OCI-M1 (cell line): Measurements from ENCODE around the gene RMDN2.
"Not testable (repeated sequence)": the region's sequence is repeated elsewhere in the genome, so short reads cannot be mapped to it uniquely, and the experiment has no call there.

Source experiments
- DNase-seq: peaks from one replicate; lab custom pipeline; 2025; lab: John Stamatoyannopoulos, UW

The RMDN2 gene

DNA sequence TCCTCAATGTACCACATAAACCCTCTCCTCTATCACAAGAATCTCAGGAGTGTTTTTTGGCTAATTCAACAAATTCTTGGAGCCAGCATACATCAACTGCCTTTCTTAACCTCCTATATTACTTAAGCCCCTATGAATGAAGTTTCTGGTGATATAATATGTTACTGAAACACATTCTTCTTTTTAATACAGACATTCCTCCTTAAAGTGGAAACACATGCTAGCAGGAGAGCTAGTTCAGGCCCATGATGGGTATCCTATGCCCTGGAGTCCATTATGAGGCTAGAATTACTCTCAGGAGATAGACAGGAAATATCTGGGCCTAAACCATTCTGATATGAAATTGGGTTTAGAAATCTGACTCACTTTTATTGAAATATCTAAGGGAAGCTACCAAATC, 26.6 kb upstream of the RMDN2 start:
- DNase-seq: no peak

DNA sequence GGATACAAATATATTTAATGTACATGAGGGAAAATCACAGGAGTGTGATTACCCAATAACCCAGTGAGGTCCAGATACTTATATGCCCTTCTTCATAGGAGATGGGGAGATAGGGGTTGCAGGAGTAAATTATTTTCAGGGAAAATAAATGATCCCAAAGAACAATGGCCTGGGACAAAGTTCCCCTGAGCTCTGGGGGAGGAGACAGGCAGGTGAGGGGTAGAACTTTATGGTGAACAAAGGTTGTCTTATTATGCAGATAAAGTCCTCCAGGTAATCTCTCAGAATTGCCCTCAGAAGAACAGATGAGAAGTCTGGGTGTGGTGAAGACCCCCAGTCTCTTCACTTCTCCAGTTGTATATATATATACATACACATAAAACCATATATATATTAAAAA, 22.1 kb upstream of the RMDN2 start:
- DNase-seq: no peak

DNA sequence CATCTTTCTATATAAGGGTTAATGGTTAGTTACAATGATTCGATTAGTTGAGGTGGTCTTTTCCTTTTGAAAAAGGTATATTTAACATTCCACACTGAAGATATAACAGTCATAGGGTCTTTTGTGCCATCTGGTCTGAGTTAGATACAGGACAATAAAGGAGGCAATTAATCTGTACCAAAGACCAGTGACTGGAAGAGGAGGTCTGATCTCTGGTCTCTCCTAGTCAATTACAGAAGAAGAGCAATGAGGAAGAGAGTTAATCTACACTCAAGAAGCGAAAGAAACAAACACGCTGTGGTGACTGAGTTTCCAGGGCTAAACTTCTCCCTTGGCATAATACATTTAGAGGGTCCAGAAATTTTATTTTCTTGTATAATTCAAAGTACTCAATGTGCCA, 20.7 kb upstream of the RMDN2 start:
- DNase-seq: no peak

DNA sequence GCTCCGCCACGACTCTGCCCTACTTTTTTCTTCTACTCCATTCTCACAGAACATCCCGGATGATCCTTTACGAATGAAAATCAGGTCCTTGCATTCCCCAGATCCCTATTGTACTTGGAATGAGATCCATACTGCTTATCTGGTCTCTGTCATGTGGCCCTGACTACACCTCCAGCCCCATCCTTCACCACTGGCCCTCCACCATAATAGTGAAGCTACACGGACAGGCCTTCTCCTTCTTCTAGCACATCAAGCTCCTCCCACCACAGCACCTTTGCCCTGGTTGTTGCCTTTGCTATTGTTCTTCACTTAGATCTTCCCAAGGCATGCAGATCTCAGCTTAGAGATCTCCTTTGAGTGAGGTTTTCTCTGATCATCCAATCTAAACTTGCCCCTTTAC, 20.1 kb upstream of the RMDN2 start:
- DNase-seq: no peak

DNA sequence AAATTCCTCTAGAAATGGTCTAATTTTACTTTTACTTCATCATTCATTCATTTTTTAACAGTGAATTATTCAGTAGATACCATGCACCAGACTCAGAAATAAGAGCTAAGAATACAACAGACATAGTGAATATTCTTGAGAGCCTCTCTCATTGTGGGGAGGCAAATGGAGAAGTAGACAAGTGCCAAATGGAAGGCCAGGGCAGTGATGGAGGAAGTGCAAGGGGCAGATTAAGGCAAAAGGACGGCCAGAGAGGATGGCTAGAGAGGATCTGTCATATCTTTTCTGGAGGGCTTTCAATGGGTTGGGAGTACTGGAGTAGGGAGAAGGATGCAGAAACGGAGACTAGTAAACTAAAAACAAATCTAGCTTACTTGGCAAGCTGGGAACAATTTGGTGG, 19.0 kb upstream of the RMDN2 start:
- DNase-seq: peak; percentile 25

DNA sequence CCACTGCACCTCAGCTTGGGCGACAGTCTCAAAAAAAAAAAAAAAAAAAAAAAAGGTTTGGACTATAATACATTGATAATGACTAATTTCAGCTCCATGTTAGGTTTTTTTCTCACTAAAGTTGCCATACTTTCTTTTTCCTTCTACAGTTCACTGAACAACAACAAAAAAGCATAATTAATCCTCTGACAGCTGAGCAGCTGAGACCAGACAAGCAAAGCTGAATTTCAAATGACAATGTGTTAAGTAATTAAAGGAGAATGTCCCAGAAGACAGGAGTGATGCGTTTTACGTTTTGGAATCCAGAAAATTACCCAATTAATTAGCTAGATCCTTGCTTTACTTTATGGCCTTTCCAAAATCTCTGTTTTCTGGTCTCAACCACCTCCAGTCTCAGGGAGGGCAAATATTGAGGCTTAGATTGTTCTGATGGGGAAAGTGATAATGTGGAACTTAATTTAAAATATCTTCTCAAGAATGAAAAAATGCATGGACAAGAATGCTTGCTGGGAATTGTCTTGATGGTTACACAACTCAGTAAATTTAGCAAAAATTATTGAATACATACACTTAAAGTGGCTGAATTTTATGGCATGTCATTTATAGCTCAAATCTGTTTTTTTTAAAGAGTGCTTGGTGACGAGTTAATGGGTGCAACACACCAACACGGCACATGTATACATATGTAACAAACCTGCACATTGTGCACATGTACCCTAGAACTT, 17.4 kb upstream of the RMDN2 start:
- no peak for DNase-seq

DNA sequence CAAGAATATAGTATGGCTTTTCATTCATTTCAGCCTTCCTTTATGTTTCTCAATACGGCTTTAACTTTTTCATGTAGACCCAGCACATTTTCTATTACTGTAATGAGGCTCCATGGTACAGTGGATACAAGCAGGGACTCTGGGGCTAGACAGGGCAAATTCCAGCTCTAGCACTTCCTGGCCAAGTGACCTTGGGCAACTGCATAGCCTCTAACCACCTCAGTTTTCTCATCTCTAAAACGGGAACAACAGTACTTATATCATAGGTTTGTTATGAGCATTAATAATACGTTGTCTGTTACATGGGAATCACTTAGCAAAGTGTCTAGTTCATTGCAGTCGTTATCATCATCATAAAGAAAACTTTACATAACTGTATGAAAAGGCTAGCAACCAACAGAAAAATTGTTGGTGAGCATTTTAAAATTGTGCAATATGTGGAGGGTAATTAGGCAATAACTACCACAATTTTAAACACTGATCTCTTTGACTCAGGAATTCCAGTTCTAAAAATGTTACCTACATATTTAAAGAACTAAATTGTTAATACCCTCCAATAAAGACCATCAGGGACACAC, 13.7 kb upstream of the RMDN2 start:
- no peak for DNase-seq

DNA sequence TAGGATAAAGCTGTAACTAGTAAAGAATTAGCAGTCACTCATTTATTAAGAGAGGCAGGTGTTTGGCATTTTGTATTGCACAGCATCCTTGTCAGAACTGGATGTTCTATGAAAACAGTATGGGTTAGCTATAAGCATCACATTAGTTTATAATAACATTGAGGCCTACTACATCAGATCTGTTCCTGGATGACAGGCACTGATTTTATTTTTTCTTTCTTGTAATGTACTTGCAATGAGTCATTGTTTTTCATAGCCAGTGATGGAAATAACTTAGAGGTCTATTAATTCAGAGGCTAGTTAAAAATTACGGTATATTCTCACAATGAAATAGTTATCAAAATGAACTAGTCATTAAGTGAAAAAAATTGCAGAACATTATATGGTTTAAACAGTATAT, 13.0 kb upstream of the RMDN2 start:
- DNase-seq: no peak

DNA sequence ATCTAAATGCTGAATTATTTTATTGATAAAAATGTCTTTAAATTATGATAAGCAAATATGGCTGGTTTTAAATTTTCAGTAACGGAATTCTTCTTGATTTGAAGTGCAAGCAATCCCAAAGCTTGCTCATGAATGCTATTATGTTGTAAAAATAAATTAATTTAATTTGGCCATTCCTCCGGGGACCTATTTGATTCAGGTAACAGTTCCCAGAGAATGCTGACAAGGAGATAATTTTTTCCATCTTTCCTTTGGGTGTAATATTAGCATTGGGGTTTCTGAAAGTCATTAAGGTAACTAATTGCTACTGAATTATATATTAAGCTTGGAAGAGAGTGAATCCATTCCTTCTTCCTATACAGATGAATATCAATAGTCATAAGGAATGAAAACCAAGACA, 12.5 kb upstream of the RMDN2 start:
- DNase-seq: no peak

DNA sequence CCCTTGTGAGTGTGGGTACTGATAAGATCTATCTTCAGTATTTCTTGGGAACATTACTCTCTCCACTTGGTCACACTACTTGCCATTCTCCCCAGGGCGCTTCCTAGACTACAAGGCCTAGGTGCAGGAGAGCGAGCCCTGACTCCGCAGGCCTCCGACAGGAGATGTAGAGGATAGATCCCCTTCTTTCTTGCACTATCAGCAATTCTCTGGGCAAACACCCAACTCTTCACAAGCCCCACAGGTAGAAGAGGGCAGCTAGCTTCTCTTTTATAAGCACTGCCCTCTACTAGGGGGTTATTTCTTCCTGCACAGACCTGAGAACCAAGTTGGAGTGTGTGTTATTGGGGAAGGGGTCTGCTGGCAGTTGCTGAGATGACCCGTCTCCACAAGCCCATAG, 10.7 kb upstream of the RMDN2 start:
- no peak for DNase-seq

DNA sequence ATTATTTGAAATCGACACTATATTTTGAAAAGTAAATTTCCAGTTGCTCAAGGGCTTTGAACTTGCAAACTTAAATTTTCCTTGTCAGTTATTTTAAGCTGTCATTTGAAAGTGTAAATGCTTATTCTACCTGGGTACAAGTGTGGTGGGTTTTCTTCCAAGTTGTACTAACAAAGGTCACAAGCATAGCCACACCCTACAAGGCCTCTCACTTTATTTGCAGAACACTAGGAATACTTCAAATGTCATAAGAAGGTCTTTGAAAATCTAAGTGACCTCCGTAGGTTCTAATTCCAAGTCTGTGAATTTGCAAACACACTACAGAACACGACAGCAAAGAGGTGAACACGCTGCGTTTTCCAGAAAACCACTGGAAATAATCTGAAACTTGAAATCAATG, 9.3 kb upstream of the RMDN2 start:
- DNase-seq: no peak

DNA sequence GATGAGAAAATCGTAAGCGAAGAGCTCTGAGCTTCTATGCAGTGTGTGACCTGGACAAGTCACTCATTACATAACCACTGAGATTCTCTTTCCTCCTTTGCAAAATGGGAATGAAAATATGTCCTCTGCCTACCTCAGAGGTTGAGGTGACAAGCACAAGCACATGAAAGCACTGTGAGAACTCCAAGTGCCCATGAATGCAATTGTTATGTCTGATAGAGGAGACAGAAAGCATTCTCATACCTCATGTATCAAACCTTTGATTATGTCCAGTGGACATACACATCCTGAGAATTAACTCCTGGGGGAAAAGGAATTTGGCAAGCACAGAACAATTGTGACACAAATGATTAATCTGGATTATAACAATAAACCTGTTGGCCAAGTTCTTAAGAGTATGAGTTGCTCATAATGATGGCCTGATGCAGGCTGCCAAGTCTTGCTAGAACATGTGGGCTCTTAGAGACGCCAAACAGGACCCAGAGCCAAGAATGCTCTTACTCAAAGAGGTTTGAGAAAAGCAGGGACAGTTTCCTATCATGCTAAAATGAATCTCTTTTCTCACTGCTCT, 8.5 kb upstream of the RMDN2 start:
- no peak for DNase-seq

DNA sequence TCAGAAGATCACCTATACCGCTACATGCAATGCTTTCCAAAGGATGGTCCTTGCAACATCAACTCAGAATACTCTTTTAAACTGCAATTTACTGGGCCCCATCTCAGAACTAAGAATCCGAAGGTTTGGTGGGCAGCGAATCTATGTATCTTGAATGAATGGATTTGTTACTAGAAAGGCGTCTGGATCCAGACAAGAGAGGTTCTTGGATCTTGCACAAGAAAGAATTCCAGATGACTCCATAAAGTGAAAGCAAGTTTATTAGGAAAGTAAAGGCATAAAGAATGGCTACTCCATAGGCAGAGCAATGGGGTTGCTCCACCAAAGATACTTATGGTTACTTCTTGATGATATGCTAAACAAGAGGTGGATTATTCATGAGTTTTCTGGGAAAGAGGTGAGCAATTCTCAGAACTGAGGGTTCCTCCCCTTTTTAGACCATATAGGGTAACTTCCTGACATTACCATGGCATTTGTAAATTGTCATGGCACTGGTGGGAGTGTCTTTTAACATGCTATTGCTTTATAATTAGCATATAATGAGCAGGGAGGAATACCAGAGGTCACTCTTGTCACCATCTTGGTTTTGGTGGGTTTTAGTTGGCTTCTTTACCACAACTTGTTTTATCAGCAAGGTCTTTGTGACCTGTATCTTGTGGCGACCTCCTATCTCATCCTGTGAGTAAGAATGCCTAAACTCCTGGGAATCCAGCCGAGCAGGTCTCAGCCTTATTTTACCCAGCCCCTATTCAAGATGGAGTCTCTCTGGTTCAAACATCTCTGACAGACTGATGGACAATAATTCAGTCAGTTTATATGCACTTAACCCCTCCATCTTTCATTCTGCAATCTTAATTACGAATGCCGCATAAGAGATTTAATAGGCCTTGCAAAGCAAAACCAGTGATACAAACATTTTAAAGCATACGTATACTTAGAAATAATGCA, 7.5 kb upstream of the RMDN2 start:
- DNase-seq: peak; percentile 16

DNA sequence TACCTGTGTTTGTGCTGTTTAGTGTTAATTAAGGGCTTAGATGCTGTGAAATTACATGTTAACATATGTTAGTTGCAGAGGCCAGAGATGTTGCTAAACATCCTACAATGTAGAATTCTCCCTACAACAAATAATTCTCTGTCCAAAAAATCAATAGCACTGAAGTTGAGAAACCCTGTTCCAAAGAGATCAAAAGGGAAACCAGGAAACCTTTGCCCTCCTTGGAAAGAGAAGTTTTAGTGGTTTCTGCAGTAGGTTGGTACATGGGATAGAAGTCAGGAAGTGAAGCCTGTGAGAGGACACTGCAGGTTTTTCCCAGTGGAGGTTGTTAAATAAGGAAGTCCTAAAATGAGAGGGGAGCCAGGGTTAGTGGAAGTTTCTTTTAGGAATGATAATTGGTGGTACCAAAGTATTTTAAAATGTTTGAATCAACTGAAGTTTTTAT, 6.3 kb upstream of the RMDN2 start:
- no peak for DNase-seq

DNA sequence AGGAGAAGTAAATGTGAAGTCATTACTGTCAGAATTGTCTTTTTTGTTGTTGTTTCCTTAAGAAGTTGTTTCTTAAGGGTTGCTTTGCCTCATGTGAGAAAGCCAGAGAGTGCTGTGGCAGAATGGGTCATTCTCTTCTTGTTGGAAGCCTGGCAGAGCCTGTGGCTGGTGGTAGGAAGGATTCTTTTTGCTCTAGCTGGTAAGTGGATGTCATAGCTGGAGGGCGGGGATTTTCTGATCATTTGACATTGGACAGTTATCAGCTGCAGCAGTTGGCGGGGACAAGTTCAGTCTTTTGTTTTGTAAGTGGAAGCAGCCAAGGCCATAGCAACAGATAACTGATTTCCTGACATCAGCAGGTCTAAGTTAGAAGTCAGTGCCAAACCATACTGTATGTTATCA, 5.5 kb upstream of the RMDN2 start:
- peak; percentile 89 for DNase-seq

DNA sequence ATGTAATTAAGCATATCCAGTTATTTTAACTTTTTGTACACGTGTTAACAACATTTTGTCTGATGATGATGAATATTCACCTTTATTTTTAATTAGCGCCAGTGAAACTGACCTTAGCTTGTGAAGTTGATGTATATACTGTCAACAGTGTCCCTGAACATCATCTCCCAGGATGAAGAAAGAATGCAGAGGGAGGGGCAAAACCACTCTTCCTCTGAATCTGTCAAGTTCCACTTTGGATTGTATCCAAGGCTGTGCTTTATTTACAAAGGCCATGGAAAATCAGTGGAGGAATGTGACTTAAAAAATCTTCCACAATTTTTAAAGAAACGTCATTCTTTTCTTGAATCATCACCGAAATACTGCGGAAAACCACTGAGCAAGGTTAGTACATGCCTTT, 4.5 kb upstream of the RMDN2 start:
- no peak for DNase-seq

DNA sequence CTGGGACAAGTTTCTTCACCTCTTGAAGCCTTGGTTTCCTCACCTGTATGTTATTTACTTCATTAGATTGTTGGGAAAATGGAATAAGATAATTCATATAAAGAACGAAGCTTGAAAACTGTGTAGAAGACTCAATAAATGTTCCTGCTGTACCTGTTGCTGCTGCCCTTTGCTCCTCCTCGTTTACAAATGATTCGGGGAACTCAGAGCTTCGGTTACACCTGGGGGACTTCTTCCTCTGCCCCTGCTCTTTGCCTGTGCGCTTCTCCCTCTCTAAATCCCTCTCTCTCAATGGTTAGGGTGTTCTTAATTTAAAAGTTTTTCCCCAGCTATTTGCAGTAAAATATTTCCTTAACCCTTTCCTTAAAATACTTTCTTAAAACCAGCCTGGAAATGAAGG, 3.3 kb upstream of the RMDN2 start:
- DNase-seq: no peak

DNA sequence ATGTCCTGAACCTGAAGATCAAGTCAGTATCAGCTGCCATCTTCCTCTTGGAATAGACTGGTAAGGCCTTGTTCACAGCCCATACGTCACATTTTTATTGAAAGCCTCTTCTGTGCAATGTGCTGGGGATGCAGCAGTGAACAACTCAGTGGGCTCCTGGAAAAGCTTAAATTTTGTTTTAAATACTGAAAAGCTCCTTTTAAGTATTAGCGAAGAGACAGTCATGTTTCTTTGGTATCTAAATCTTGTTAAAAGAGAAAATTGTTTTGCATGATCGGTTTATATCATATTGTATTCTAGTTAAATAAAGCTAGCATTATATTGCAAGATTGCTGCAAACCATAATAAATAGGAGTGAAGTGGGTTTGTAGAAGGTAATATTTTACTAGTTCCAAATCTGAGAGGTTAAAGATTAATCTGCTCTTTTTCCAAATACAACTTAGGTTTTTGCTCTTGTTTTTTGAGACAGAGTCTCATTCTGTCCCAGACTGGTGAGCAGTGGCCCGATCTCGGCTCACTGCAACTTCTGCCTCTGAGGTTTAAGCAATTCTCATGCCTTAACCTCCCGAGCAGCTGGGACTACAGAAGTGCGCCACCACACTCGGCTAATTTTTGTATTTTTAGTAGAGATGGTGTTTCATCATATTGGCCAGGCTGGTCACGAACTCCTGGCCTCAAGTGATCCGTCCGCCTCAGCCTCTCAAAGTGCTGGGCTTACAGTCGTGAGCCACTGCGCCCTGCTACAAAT, 1.6 kb upstream of the RMDN2 start:
- DNase-seq: no peak

DNA sequence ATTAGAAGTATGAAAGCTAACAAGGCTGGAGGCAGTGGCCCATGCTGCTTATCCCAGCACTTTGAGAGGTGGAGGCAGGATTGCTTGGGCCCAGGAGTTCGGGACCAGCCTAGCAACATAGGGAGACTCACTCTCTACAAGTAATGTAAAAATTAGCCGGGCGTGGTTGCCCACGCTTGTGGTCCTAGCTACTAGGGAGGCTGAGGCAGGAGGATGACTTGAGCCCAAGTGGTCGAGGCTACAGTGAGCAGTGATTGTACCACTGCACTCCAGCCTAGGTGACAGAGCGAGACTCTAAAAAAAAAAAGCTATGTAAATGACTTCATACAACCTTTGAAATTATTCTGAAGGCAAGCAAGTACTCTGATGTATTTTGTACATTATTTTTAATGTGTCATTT, 1.5 kb downstream of the RMDN2 start:
- DNase-seq: no peak

DNA sequence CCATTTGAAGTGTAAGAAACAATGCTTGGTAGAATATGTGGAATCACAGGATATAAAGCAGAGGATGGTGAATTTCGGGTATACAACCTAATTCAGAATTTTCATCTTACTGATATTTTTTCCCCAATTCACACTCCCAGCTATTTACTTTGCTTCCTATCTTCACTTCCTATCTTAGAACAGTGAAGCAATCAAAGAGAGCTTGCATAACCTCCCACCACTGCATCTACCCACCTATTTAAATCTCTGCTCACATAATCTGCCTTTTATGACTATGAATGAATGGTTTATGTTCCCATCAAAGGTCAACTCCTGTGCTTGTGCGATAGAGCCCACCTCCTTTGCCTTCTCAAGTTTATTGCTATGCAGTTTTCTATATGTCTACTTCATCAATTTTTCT, 3.3 kb downstream of the RMDN2 start:
- DNase-seq: no peak

DNA sequence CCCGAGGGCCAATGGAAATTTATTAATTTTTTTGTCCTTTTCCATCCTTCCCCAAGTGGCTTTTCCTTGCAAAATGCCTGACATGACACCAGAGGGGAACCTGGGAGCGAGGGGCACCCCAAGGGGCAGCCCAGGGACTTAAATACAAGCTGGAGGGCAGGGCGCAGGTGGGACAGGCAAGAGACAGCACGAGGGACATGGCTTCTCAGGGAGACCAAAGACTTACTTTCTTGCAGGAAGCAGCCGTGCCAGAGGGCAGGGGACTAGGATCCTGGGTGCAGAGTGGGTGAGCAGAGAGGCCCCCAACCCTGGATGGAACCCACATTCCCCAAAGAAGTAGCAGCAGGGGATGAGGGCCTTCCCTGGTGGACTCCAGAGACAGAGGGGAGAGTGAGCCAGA, 5.3 kb downstream of the RMDN2 start:
- not testable (repeated sequence) for DNase-seq

DNA sequence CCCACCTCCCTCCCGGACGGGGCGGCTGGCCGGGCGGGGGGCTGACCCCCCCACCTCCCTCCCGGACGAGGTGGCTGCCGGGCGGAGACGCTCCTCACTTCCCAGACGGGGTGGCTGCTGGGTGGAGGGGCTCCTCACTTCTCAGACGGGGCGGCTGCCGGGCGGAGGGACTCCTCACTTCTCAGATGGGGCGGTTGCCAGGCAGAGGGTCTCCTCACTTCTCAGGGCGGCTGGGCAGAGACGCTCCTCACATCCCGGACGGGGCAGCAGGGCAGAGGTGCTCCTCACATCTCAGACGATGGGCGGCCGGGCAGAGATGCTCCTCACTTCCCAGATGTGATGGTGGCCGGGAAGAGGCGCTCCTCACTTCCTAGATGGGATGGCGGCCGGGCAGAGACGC, 7.8 kb downstream of the RMDN2 start:
- DNase-seq: not testable (repeated sequence)
